HG03571 (cell line): ENCODE measurements around the gene PLEKHG7.
"Not testable (repeated sequence)": the region's sequence is repeated elsewhere in the genome, so short reads cannot be mapped to it uniquely, and the experiment has no call there.

ENCODE experiments used
- ATAC-seq: cut with Tn5 transposase; IDR thresholded peaks from one replicate; pipeline ENCODE4 v1.9.1; 2021; ENCODE audit not compliant: unreplicated experiment

PLEKHG7 gene

GRCh38 chr12:92702754-92703679 lies at the start of gene PLEKHG7:
PLEKHG7 (plus strand) TSS chr12:92702989; CDS start chr12:92706632, 3,643 bp downstream.
- ATAC-seq, result peak; percentile 90

GRCh38 chr12:92654256-92654655 lies 48.5 kb upstream of the PLEKHG7 start:
- not testable (repeated sequence) for ATAC-seq

GRCh38 chr12:92654929-92655328 lies 47.9 kb upstream of the PLEKHG7 start:
- ATAC-seq, result no peak

GRCh38 chr12:92656911-92657310 lies 45.9 kb upstream of the PLEKHG7 start:
- ATAC-seq, result no peak

DNA sequence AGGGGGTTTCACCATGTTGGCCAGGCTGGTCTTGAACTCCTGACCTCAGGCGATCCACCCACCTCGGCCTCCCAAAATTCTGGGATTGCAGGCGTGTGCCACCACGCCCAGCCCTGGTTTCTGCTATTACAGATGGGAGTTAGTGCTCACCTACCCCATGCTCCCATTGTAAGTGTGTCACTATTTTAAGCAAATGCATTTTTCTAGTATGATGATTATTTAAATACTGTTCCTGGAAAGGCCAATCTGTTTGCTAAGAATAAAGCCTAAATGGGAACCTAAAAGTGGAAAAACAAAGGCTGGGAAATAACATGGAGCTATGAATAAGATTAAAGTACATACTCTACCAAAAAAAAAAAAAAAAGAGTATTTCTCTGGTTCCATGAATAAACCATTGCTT lies 45.0 kb upstream of the PLEKHG7 start:
- no peak for ATAC-seq

DNA sequence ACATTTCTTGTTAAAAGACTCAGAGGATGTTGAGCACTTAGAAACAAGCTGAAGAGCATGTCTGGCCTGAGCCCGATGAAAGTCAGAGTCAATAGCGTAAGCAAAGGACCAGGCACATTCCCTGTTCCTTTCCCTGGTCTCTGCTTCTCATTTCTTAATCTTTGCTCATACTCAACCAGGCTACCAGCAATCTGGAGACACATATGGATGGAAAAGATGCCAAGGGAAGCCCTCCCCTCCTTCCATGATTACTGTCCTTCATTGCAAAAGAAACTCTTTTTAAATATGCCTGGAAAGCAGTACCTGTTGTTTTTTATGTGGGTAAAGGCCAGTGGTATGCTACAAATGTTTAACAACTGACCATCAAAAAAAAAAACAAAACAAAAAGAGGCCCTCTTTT lies 44.2 kb upstream of the PLEKHG7 start:
- ATAC-seq, result no peak

DNA sequence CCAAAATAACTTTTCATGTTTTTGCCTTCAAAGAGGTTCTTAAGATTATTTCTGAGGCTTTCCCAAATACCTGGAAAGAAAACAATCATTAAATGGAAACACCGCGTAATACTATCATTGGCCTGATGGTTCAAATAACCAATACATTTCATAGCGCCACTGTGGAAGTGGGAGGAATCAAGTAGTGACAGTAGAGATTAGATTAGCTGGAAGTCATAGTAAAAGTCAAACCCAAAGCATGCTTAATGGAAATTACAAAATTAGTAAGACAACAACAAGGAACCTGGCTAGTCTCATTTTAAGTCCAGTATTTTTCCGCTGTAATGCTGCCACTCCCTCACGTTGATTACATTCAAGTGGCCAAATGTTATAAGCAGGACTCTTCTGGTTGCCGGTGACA lies 41.5 kb upstream of the PLEKHG7 start:
- no peak for ATAC-seq

DNA sequence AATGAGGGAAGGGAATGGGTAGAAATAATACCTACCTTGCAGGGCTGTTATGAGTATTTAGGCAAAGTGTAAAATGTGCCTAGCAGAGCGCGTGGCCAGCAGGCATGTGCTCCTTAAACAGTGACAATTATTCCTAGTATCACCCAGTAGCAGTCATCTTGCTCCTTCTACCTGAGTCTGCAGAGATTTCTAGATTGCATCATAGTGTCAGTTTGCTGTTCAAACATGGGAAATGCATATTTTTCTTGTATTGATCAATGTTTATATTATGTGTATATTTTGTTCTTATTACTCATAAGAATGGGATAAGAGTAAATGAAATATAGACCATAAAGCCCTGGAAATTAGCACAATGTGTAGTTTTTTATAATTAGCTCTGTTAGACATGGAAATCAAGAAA lies 37.3 kb upstream of the PLEKHG7 start:
- no peak for ATAC-seq

GRCh38 chr12:92668739-92669138 lies 34.0 kb upstream of the PLEKHG7 start:
- no peak for ATAC-seq

- not testable (repeated sequence) for ATAC-seq
Measured at GRCh38 chr12:92671524-92671923, 31.3 kb upstream of the PLEKHG7 start.

DNA sequence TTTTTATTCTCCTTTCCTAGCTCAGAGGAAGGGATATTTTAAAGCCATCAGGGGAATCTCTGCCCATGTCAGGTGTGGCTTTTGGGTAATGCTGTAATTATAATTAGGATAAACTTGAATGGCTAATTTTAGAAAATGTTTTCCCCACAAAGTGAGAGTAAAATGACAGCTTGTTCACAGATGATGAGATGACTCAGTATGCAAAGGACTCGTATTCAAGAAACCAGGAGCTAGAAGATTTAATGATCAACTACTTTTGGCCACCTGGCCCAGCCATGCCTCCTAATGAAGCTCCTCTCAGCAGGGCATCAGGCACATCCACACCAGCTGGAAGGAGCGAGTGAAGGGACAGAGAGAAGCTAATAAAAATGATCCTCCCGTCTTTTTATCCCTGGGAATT lies 29.0 kb upstream of the PLEKHG7 start:
- peak; percentile 87 for ATAC-seq

DNA sequence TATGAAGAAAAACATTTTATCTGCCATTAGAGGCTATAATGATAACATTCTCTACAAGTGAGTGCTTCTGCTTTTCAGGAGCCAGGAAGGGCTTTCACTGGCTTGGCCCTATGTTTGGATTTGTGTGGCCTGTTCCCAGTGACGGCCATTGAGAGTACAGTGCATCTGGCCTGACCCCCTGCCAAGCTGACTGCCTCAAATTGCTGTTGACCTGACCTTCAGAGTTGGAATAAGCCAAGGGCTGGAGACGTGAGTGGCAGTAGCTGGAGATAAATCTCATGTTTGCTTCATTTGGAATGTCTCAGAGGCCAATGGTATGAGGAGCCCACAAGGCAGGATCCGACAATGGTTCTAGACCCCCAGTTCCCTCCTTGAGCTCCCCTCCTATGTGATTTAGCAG lies 28.3 kb upstream of the PLEKHG7 start:
- ATAC-seq, result no peak

DNA sequence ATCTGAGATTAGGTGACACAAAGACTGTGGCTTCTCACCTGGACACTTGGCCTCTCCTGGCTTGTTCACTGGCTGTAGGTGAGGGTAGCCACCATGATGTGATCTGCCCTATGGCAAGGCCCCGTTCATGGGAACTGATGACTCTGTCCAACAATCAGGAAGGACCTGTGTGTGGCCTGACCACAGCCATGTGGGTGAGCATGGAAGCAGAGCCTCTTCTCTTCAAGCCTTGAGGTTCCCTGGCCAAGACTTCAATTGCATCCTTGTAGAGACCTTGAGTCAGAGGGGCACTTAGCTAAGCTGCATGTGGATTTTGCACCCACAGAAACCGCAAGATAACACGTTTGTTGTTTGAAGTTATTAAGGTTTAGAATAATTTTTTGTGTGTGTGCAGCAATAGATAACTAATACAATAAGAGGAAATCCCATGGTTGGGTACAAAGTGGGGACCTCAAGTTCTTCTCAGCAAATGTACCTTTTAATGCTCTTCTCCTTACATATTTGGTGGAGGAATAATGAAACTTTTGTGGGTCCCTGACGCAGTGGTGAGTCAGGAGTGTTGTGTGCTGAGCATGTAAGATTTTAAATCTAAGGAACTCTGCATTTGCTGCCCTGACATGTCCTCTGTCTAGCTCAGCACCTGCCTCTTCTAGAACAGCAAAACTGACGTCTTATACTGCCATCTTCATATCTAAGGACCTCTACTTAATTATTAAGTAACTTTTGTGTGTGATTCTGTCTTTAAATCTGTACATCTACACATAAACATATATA lies 27.5 kb upstream of the PLEKHG7 start:
- ATAC-seq, result no peak

DNA sequence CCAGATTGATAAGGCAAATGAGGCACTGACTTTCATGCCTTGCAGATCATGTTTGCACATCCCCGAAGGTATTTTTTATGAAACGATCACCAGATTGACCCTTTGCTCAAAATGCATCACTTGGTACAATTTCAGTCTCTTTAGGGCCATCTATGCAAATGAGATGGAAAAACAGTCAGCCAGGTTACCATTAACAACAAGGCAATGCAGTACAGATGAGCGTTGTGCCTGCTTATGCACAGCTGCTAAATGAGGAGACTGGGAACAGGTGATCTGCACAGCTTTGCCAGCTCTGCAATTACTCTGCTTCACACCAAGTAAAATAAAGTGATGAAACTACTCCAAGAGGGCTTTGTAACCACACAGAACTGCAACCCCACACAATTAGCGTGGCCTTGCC lies 26.1 kb upstream of the PLEKHG7 start:
- ATAC-seq, result no peak

- no peak for ATAC-seq
Measured at GRCh38 chr12:92690601-92691000, 12.2 kb upstream of the PLEKHG7 start.

- no peak for ATAC-seq
Measured at GRCh38 chr12:92695056-92695455, 7.7 kb upstream of the PLEKHG7 start.

- ATAC-seq, result no peak
Measured at GRCh38 chr12:92695577-92695976, 7.2 kb upstream of the PLEKHG7 start.

- no peak for ATAC-seq
Measured at GRCh38 chr12:92696216-92696615, 6.6 kb upstream of the PLEKHG7 start.

GRCh38 chr12:92698474-92698873 lies 4.3 kb upstream of the PLEKHG7 start:
- no peak for ATAC-seq

DNA sequence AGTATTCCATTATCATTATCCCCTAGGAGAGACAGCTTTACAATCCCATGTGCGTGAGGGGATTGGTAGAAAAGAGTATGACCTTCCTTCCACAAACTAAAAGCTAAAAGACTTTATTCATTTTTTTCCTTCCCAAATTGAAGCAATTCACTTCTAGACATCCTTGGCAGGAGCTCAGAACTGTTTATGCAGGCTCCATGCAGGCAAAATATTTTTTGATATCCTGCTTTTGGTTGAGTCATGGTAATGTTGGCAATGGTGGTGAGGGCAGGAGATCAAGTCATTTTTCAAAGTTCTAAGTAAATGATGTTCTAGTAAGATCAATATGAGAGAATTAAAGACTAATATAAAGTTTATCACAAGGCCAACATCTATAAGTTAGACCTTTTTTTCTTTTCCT lies 1.3 kb upstream of the PLEKHG7 start:
- no peak for ATAC-seq

- no peak for ATAC-seq
Measured at GRCh38 chr12:92703786-92704185, 997 bp downstream of the PLEKHG7 start.

- no peak for ATAC-seq
Measured at GRCh38 chr12:92706594-92706993, 3.8 kb downstream of the PLEKHG7 start.
